Measurements from ENCODE around the gene DENND2C. TPM values are rescaled to one million over a fixed set of nuclear protein-coding genes. Genes with fewer than 3 reads are reported as not detected.

DENND2C gene
- total RNA-seq, 4 donors from 2014 or later, result 0.80 to 2.5 (median 1.4) TPM

DNA sequence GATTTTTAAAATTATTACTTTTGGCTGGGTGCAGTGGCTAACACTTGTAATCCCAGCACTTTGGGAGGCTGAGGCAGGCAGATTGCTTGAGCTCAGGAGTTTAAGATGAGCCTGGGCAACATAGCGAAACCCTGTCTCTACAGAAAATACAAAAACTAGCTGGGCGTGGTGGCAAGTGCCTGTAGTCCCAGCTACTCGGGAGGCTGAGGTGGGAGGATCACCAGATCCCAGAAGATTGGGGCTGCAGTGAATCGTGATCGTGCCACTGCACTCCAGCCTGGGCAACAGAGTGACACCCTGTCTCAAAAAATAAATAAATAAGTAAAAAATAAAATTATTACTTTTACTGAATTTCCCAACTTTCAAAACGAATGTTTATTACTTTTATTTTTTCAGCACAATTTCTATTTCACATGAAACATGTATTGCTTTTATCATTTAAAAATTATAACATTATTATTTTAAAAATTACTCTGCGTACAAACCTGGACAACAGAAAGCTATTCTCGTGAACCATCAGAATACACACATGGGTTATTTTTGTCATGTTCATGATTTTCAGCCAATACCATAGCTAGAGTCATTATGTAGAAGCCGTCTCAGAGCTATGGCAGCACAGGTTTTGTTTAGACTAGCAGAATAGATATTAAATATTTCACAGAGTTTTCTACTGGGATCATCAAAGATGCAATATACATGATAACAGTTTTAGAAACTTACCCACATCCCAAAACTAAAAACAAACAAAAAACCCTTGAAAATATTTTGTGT lies 24.9 kb upstream of the DENND2C start:
- no peak overlapping the region for H3K4me3 ChIP-seq
- intact Hi-C loops (cut with DNase I; ENCODE audit: low total_unique reads) (no loop called here), in situ Hi-C loops (cut with MboI; ENCODE audit: low pct_ligation_motif_present in 1 of 4, low pct_unique_long_range_greater_than_20kb in 1 of 4, low sequenced_read_pairs in 3 of 4) (no loop called here)
- H3K27me3 ChIP-seq, result no peaks in the 10 kb centered on the region
- no peak for TF ChIP-seq POLR2A (IDR thresholded peaks at IDR 0.05)
- no peak for TF ChIP-seq CTCF (IDR thresholded peaks at IDR 0.05)
- TF ChIP-seq EP300 (IDR thresholded peaks at IDR 0.05; ENCODE audit: low read depth), result no peak
- TF ChIP-seq POLR2AphosphoS5 (IDR thresholded peaks at IDR 0.05), result no peak
- no peaks in the 10 kb centered on the region for H3K4me1 ChIP-seq
- no peak for DNase-seq
- WGBS, 2 donors (ENCODE audit: low coverage in 1 of 2), result 79 to 81% methylated on average over 7 to 9 of the region's 9 CpGs
- no peaks in the 10 kb centered on the region for H3K36me3 ChIP-seq
- no peak overlapping the region for H3K27ac ChIP-seq
- no peaks in the 10 kb centered on the region for H3K9me3 ChIP-seq

DNA sequence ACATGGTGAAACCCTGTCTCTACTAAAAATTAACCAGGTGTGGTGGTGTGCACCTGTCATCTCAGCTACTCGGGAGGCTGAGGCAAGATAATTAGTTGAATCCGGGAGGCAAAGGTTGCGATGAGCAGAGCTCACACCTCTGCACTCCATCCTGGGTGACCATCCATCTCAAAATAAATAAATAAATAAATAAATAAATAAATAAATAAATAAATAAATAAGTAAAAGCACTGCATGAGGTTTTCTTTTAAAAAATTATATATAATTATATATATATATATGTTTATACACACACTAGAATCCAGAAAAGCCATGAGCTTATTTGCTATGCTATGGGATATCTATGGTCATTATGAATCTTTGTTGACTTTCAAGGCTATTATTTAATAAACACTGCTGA lies 23.1 kb upstream of the DENND2C start:
- Histone ChIP-seq H3K36me3 (no peaks in the 10 kb centered on the region), H3K9me3 (no peaks in the 10 kb centered on the region), H3K27ac (no peak overlapping the region), H3K27me3 (no peaks in the 10 kb centered on the region), H3K4me3 (no peak overlapping the region), H3K4me1 (no peaks in the 10 kb centered on the region)
- no peak for DNase-seq
- 86% methylated on average over 3 of the region's 3 CpGs; no CpG with 5 or more reads in 1 of the 2 donors for WGBS, 2 donors (ENCODE audit: low coverage in 1 of 2)
- in situ Hi-C loops (cut with MboI; ENCODE audit: low pct_ligation_motif_present in 1 of 4, low pct_unique_long_range_greater_than_20kb in 1 of 4, low sequenced_read_pairs in 3 of 4) (no loop called here), intact Hi-C loops (cut with DNase I; ENCODE audit: low total_unique reads) (no loop called here)
- no peak for TF ChIP-seq POLR2AphosphoS5 (IDR thresholded peaks at IDR 0.05)
- no peak for TF ChIP-seq CTCF (IDR thresholded peaks at IDR 0.05)

DNA sequence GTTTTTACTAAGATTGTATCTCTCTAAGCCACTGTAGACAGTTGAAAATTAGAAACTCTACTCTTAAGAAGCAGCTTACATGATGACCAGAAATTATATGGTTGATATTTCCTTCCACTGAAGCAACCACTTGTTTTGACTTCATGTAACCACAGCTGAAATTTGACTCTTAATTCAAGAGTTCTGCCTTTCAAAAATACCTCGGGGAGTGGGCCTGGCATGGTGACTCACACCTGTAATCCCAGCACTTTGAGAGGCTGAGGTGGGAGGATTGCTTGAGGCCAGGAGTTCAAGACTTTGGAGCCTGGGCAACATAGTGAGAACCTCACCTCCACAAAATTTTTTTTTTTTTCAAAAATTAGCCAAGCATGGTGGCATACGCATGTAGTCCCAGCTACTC lies 21.2 kb upstream of the DENND2C start:
- peaks cover 7% of the 10 kb centered on the region for H3K27me3 ChIP-seq
- H3K36me3 ChIP-seq, result no peaks in the 10 kb centered on the region
- intact Hi-C loops (cut with DNase I; ENCODE audit: low total_unique reads), result no loop called here
- H3K9me3 ChIP-seq, result no peaks in the 10 kb centered on the region
- DNase-seq, result no peak
- TF ChIP-seq POLR2AphosphoS5 (IDR thresholded peaks at IDR 0.05) (no peak), CTCF (IDR thresholded peaks at IDR 0.05) (no peak), POLR2A (IDR thresholded peaks at IDR 0.05) (no peak), EP300 (IDR thresholded peaks at IDR 0.05; ENCODE audit: low read depth) (no peak)
- 69 to 100% methylated on average over 1 to 2 of the region's 2 CpGs for WGBS, 2 donors (ENCODE audit: low coverage in 1 of 2)
- in situ Hi-C loops (cut with MboI; ENCODE audit: low pct_ligation_motif_present in 1 of 4, low pct_unique_long_range_greater_than_20kb in 1 of 4, low sequenced_read_pairs in 3 of 4), result no loop called here
- no peaks in the 10 kb centered on the region for H3K4me1 ChIP-seq
- no peak overlapping the region for H3K27ac ChIP-seq
- H3K4me3 ChIP-seq, result no peak overlapping the region

DNA sequence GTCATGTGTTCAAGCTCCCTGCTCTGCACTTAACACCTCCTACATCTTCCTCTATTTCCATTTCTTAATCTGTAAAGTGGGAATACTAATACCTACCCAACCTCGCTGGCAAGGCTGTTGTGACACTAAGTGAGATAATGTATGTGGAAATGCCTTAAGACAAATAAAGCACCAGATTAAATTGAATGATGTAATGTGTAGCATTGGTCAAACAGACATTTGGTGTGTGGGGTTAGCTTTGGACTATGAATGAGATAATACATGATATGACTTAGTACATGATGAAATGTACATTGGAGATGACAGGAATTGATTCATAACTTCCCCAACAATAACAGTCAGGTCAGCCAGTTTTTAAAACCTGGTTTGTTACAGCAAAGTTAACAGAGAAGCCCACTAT lies 20.3 kb upstream of the DENND2C start:
- no peaks in the 10 kb centered on the region for H3K9me3 ChIP-seq
- intact Hi-C loops (cut with DNase I; ENCODE audit: low total_unique reads), result no loop called here
- DNase-seq, result no peak
- no peaks in the 10 kb centered on the region for H3K36me3 ChIP-seq
- in situ Hi-C loops (cut with MboI; ENCODE audit: low pct_ligation_motif_present in 1 of 4, low pct_unique_long_range_greater_than_20kb in 1 of 4, low sequenced_read_pairs in 3 of 4), result no loop called here
- no peaks in the 10 kb centered on the region for H3K4me1 ChIP-seq
- no peak overlapping the region for H3K4me3 ChIP-seq
- no peak for TF ChIP-seq POLR2A (IDR thresholded peaks at IDR 0.05)
- TF ChIP-seq EP300 (IDR thresholded peaks at IDR 0.05; ENCODE audit: low read depth), result no peak
- TF ChIP-seq POLR2AphosphoS5 (IDR thresholded peaks at IDR 0.05), result no peak
- TF ChIP-seq CTCF (IDR thresholded peaks at IDR 0.05), result no peak
- WGBS, 2 donors (ENCODE audit: low coverage in 1 of 2), result 84 to 92% methylated on average over 1 of the region's 1 CpG
- H3K27me3 ChIP-seq, result peaks cover 10% of the 10 kb centered on the region
- H3K27ac ChIP-seq, result no peak overlapping the region
